T follicular helper cell (primary cell): ENCODE results near the gene PSMA8.
"Not testable (repeated sequence)": the region's sequence is repeated elsewhere in the genome, so short reads cannot be mapped to it uniquely, and the experiment has no call there.

ENCODE experiments used
- DNase-seq: peaks from one replicate; pipeline ENCODE4 v3.0.0-alpha.2; 2020; ENCODE audit warnings: low read depth
- total RNA-seq, 2 experiments: gene quantifications; one replicate each; lab custom pipeline; 2026; lab: John Stamatoyannopoulos, UW

Gene PSMA8
- total RNA-seq, result 0.60 to 1.6 reads per million in 2 experiments

DNA sequence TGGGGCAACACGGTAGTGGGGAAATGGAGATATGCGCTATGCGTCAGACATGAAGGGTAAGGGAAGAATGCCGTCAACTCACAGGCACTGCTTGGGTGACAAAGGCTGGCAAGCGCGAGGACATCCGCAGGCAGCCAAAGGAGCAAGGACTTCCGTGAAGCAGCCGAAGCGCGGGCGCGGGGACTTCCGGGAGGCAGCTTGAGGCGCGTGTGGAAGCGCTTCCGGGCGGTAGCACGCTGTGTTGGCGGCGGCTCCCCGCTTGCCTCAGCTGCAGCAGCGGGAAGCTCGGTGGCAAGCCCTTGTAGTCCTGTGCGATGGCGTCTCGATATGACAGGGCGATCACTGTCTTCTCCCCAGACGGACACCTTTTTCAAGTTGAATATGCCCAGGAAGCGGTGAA, at the start of gene PSMA8:
TSS of gene PSMA8 (plus strand) at position 218 of the 400 bp plus-strand sequence. CDS start at position 315, 97 bp downstream.
- DNase-seq, result peak; percentile 26

DNA sequence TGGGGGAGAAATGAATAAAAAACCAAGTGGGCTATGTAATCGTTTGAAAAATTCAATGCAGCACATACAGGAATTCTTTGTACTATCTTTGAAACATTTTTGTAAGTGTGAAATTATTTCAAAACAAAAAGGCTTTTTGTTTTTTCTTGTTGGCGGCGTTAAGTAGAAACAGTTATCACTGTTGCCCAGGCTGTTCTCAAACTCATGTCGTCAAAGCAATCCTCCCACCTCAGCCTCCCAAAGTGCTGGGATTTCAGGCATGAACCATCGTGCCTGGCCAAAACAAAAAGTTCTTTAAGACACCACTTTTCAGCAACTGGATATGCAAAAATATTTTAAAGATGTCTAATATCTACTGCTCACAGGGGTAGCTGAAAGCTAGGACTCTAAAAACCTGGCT, 48.6 kb upstream of the PSMA8 start:
- no peak for DNase-seq

DNA sequence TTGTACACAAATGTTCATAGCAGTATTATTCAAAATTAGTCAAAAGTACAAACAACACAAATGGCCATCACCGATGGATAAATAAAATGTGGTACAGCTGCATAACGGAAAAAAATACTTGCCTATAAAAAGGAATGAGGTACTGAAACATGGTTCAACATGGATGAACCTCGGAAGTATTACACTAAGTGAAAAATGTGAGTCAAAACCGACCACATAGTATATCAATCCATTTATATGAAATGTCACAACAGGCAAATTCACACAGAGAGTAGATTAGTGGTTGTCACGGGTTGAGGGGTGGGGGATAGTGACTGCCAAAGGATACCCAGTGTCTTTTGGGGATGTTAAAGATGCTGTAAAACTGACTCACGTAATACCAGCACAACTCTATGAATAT, 46.7 kb upstream of the PSMA8 start:
- no peak for DNase-seq

DNA sequence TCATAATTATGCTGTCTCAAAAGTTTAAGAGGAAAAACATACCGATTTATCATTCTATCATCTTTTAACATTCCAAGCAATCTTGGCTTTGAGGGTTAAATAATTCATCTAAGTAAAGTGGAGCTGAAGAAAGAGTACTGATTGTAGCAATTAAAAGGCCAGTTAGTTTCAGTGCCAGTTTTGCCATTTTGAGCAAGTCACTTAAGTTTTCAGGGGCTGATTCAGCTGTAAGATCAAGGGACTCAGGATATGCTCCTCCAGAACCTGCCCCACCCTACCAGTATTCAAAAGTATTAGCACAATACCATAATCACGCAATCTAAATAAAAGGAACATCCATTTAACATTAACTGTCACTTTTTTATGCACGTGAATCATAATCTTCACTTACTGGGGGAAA, 45.2 kb upstream of the PSMA8 start:
- DNase-seq, result no peak

DNA sequence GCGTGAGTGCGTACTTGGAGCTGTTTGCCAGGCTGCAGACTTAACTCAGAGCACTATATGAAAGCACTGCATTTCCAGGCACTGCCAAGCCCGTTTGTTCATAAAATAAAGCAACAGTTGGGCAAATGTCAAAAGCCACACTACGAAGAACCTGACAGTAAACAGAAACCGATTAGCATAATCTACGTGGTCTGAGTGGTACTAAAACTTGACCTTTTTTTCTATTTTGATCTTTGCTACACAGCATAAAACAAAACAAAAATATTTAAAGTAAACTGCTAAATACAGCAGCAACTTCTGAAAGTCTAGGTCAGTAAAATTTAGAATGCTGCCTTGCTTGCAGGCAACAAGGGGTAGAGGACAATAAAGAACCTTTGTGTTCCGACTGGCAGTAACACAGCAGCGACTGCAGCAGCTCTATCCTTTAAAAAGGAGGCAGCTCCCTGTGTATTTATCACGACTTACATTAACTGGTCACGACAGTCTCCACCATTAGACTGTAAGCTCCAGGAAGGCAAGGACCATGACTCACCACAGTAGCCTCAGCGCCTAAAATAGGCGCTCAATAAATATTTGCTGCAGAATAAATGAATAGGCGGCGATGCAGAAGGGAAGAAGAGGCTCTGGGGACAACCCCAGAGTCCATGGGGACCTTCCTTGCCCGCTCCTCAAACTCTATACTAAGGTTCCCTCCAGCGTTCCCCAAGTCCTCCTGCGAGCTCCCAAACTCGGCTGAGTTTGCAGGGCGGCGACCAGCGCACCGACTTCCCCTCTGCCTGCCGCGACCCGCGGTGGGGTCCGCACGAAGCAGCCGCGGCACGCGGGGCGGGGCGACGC, 44.2 kb upstream of the PSMA8 start:
- DNase-seq, result no peak

DNA sequence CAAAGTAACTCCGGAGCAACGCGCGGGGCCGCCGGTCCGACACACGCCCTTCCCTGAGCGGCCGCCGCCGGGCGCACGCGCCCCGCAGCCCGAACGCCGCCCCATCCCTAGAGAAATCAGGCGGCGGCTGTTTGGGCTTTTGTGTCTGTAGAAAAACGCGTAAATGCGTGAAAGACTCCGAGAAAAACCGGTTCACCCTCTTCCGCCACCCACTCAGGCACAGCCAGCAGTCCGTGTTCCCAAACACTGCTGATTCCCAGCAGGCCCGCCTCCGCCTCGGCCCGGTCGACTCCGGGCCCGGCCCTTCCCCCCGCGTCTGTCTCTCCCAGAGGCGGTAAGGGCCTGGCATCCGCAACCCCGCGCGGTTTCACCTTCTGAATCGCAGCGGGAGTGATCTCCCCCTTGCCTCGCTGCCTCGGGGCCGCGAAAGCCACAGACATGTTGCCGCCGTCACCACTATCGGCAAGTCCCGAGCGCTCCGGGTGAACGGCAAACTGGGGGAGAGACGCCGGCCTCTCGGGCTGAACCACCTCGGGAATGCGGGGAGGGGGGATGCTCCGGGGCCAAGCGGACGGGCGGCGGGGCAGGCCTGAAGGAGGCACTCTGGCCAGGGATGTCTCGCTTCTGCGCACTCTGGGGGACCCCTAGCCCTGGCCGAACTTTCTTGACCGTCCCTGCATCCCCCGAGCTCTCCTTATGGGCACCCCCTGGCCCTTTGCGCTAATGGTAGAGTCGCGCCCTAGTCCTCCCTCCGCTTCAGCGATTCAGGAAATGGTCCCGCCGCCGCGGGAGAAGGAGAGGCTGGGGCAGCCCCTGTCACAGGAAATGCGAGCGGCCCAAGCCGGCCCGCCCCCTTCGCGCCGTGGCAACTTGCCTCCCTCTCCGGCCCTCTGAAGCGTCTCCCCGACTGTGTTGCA, 43.3 kb upstream of the PSMA8 start, which contains the start of gene SS18:
TSS of gene SS18 (minus strand) at position 484 of the 917 bp plus-strand sequence. CDS start at position 440, 44 bp downstream.
- peak; percentile 78 for DNase-seq

- no peak for DNase-seq
Observed at GRCh38 chr18:26091047-26091630, 42.5 kb upstream of the PSMA8 start.

- no peak for DNase-seq
Observed at GRCh38 chr18:26096852-26097251, 36.8 kb upstream of the PSMA8 start.

GRCh38 chr18:26097563-26097962, 36.1 kb upstream of the PSMA8 start:
- DNase-seq, result no peak

GRCh38 chr18:26103579-26103978, 30.1 kb upstream of the PSMA8 start:
- peak; percentile 19 for DNase-seq

DNA sequence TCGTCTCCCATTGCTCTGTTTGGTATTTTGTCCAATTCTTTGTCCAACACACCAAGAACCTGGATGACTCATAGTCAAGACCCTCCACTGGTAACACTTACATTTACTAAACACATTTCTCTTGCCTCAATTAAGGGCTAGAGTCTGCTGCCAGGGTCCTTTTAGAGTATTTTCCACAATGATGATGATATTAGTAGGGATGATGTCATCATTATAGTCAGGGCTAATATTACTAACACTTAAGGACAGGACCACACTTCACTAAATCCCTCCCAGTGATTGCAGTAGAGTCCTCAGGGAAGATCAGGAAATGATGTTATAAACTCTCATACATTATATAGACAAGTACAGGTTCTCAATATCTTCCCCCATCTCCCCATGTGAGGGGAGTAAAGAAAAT, 29.6 kb upstream of the PSMA8 start:
- no peak for DNase-seq

GRCh38 chr18:26119246-26119645, 14.4 kb upstream of the PSMA8 start:
- no peak for DNase-seq

GRCh38 chr18:26121476-26121875, 12.2 kb upstream of the PSMA8 start:
- no peak for DNase-seq

DNA sequence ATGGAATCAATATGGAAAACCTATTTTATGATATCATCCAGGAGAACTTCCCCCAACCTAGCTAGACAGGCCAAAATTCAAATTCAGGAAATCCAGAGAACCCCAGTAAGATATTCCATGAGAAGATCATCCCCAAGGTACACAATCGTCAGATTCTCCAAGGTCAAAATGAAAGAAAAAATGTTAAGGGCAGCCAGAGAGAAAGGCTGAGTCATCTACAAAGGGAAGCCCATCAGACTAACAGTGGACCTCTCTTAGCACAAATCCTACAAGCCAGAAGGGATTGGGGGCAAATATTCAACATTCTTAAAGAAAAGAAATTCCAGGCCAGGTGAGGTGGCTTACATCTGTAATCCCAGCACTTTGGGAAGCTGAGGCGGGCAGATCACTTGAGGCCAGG, 11.7 kb upstream of the PSMA8 start:
- DNase-seq, result not testable (repeated sequence)

DNA sequence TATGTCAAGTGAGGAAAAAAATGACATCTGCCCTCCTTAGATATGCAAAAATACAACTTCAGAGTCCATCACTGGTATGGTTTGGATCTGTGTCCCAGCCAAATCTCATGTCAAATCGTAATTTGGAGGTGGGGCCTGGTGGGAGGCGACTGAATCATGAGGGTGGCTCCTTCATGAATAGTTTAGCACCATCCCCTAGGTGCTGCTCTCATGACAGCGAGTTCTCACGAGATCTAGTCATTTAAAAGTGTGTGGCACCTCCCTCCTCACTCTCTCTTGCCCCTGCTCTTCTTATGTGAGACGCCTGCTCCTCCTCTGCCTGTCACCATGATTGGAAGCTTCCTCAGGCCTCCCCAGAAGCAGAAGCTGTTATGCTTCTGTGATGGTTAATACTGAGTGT, 5.9 kb upstream of the PSMA8 start:
- no peak for DNase-seq

GRCh38 chr18:26128192-26128591, 5.5 kb upstream of the PSMA8 start:
- DNase-seq, result not testable (repeated sequence)

GRCh38 chr18:26134107-26134506, 438 bp downstream of the PSMA8 start:
- no peak for DNase-seq

DNA sequence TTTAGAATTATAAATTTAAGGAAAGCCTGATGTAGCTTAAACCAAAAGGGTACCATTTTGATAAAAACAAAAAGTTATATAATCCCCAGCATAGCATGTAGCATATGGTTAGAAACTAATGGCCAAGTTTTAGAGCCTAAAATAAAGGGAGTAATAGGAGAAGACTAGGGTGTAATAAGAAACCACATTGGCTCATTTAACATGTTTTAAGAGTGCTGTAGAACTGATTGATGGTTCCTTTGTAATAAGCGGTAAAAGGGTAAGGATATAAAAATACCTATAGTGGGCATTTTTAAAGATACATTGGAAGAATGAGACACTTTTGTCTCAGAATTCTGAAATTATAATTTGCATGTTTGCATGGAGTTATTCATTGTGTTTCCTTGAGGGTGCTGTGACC, 1.9 kb downstream of the PSMA8 start:
- no peak for DNase-seq

DNA sequence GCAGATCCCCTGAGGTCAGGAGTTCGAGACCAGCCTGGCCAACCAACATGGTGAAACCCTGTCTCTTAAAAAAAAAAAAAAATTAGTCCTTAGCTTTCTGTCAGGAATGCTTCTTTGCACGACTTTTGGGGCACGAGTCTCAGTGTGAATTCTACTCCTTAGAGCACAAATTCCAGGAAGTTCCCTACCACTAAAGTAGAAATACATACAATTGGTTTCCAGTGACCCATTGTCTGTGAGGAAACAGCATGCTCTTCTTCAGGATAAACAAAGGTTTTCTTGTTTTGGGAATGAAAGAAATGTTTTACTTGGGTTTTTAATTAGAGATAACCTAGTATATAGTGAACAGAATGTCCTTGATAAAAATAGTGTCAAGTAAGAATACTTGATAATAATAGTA, 23.7 kb downstream of the PSMA8 start:
- no peak for DNase-seq

GRCh38 chr18:26159353-26159752, 25.7 kb downstream of the PSMA8 start:
- DNase-seq, result no peak

DNA sequence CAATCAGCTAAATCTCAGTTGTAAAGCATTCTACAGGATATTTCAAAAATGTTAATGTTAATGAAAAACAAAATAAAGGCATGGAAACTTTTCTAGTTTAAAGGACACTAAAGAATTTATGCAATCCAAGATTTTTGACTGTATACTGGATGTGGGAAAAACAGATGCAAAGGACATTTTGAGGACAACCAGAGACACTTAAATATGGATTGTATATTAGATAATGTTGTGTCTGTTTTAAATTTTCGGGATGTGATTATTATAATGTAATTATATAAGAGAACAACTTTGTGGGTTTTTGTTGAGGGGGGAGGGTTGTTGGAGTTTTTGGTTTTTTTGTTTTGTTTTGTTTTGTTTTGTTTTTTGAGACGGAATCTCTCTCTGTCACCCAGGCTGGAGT, 30.9 kb downstream of the PSMA8 start:
- DNase-seq, result no peak

DNA sequence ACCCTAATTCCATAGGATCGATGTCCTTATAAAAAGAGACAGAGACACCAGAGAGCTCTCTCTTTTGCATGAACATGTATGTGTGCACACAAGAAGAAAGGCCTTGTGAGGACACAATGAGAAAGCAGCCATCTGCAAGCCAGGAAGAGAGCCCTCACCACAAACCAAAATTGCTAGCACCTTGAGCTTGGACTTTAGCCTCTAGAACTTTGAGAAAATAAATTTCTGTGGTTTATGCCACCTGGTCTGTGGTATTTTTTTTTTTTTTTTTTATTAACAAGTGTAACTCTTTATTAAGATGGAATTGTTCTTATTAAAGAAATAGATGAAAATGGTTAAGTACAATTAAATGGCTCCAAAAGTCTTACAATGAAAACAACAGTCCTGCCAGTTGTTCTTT, 33.9 kb downstream of the PSMA8 start:
- not testable (repeated sequence) for DNase-seq
